ENCODE data around the gene KPNA4.

DNA sequence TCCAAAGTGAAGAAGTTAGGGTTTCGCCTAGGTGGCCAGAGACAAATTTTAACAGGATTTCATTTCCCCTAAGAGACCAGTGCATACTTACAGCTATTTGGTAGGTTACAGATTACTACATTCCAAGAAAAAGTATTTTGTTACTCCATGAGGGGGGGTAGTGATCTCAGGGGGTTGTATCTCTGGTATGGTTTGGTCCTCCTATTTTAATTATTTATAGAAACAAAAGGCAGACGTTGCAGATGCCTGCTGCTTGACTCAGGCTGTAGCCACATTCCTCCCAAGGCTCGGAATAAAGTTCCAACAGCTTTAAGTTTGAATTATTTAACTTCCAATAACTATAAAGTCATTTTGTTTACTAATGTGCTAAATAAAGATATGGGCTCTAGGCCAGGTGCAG is 114.5 kb downstream of the KPNA4 start:
- TF ChIP-seq, protein P1, sequence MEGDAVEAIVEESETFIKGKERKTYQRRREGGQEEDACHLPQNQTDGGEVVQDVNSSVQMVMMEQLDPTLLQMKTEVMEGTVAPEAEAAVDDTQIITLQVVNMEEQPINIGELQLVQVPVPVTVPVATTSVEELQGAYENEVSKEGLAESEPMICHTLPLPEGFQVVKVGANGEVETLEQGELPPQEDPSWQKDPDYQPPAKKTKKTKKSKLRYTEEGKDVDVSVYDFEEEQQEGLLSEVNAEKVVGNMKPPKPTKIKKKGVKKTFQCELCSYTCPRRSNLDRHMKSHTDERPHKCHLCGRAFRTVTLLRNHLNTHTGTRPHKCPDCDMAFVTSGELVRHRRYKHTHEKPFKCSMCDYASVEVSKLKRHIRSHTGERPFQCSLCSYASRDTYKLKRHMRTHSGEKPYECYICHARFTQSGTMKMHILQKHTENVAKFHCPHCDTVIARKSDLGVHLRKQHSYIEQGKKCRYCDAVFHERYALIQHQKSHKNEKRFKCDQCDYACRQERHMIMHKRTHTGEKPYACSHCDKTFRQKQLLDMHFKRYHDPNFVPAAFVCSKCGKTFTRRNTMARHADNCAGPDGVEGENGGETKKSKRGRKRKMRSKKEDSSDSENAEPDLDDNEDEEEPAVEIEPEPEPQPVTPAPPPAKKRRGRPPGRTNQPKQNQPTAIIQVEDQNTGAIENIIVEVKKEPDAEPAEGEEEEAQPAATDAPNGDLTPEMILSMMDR (conservative IDR thresholded peaks at IDR 0.05 in 1 of 2, IDR thresholded peaks at IDR 0.05 in 1 of 2; ENCODE audit: low read depth in 1 of 2, low read length in 2 of 2): peak; percentile 3 to 16
- TF ChIP-seq EZH2 (IDR thresholded peaks at IDR 0.05; ENCODE audit: low read length, missing control alignments): no peak

All from fibroblast of lung (primary cell).